Loucy (cell line): ENCODE data around the gene MEIOSIN.

Experiments used
- H2AFZ ChIP-seq: fragments of 200-600 bp; sonication (generic); 2 replicates; pipeline ENCODE4 v1.6.0; 2016; ENCODE audit warnings: antibody characterized with exemption, mild to moderate bottlenecking, low read length, moderate library complexity
- H3F3A ChIP-seq: fragments of 200-600 bp; 2 replicates; pipeline ENCODE4 v1.6.0; 2016; ENCODE audit warnings: antibody characterized with exemption, low read depth, mild to moderate bottlenecking
- H3K27me3 ChIP-seq: fragments of 200-600 bp; sonication (generic); 2 replicates; pipeline ENCODE4 v1.6.1; 2014; ENCODE audit warnings: low read length, mild to moderate bottlenecking; ENCODE audit not compliant: insufficient read depth, poor library complexity, severe bottlenecking
- H3K36me3 ChIP-seq: fragments of 200-600 bp; sonication (generic); 2 replicates; pipeline ENCODE4 v1.6.1; 2016; ENCODE audit warnings: low read length; ENCODE audit not compliant: insufficient read depth
- H3K4me1 ChIP-seq: fragments of 200-600 bp; sonication (generic); 2 replicates; pipeline ENCODE4 v1.5.1; 2014; ENCODE audit warnings: low read length, mild to moderate bottlenecking; ENCODE audit not compliant: insufficient read depth, poor library complexity, severe bottlenecking
- H3K4me2 ChIP-seq: fragments of 200-600 bp; sonication (generic); 2 replicates; pipeline ENCODE4 v1.6.0; 2014; ENCODE audit warnings: antibody characterized with exemption, low read length, low read depth, mild to moderate bottlenecking; ENCODE audit not compliant: poor library complexity, severe bottlenecking
- H3K4me3 ChIP-seq: fragments of 200-600 bp; sonication (generic); 2 replicates; pipeline ENCODE4 v1.5.1; 2014; ENCODE audit warnings: low read length, mild to moderate bottlenecking, mixed read lengths; ENCODE audit not compliant: poor library complexity, severe bottlenecking
- H3K79me2 ChIP-seq: fragments of 200-600 bp; sonication (generic); 2 replicates; pipeline ENCODE4 v1.6.1; 2014; ENCODE audit warnings: low read length; ENCODE audit not compliant: insufficient read depth
- H3K9ac ChIP-seq: fragments of 200-600 bp; sonication (generic); 2 replicates; pipeline ENCODE4 v1.6.0; 2014; ENCODE audit warnings: mild to moderate bottlenecking, low read depth, low read length, moderate library complexity; ENCODE audit not compliant: poor library complexity, severe bottlenecking
- H3K9me2 ChIP-seq: fragments of 200-600 bp; sonication (generic); replicated peaks from 2 replicates; pipeline ENCODE4 v1.6.1; 2016; ENCODE audit warnings: low read depth, low read length, mixed read lengths
- H3K9me3 ChIP-seq: fragments of 200-600 bp; sonication (generic); 2 replicates; pipeline ENCODE4 v1.6.1; 2014; ENCODE audit warnings: mild to moderate bottlenecking, antibody characterized with exemption, low read length, low read depth; ENCODE audit not compliant: insufficient read depth
- H4K20me1 ChIP-seq: fragments of 200-600 bp; sonication (generic); 2 replicates; pipeline ENCODE4 v1.6.0; 2014; ENCODE audit warnings: antibody characterized with exemption, low read length, mild to moderate bottlenecking; ENCODE audit not compliant: insufficient read depth, poor library complexity, severe bottlenecking
- CTCF ChIP-seq: fragments of 200-600 bp; sonication (generic); conservative IDR thresholded peaks from 2 replicates; pipeline ENCODE4 v1.5.1; 2014; ENCODE audit warnings: mild to moderate bottlenecking, antibody characterized with exemption, low read length
- EZH2phosphoT487 ChIP-seq: fragments of 200-600 bp; IDR thresholded peaks from 2 replicates; pipeline ENCODE4 v1.6.1; 2018; ENCODE audit warnings: antibody characterized with exemption, mild to moderate bottlenecking, moderate library complexity, borderline replicate concordance

Gene MEIOSIN

DNA sequence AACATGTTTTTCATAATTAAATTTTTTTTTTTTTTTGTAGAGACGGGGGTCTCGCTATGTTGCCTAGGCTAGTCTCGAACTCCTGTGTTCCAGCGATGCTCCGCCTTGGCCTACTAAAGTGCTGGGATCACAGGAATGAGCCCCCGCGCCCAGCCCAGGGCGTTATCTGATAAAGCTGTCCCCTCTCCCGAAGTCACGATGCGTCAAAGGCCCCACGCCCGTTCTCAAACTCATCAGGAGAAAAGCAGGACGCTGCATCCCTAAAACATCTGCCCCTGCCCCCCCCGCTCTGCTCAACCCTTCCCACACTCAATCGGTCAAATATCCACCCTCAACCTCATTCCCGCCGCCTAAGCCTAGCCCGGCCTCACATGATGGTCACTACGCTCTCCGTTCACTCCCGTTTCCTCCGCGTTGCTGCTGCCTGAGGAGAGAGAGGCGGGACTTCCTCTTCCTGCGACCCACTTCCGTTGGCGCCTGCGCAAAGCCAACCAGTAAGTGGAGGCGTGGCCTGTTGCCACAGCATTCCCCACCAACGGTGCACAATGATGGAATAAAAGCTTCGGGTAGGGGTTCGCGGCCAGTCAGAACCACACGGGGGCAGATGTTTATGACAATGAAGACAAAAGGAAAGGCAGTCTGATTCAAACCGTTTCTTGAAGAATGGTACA lies 41.6 kb upstream of the MEIOSIN start, which contains the start of gene SNRPD2:
Gene SNRPD2, minus strand, starts transcription at position 438 of the 671 bp plus-strand sequence. Its CDS starts 65 bp downstream, at position 373.
- TF ChIP-seq EZH2phosphoT487 = no peak
- no peak for TF ChIP-seq CTCF
- Histone ChIP-seq H3K9me2 (no peaks in the 10 kb centered on the region), H3K9me3 (no peaks in the 10 kb centered on the region), H3K36me3 (peaks cover 17% of the 10 kb centered on the region; the same call in 1 of the 2 replicates), H3K4me3 (peak within 1 kb of the TSS; percentile 98), H3K4me2 (peak within 1 kb of the TSS; percentile 98), H3K4me1 (peaks cover 13% of the 10 kb centered on the region), H2AFZ (peak within 1 kb of the TSS; percentile 96), H3K27me3 (no peaks in the 10 kb centered on the region), H4K20me1 (peaks cover 10% of the 10 kb centered on the region), H3K9ac (peak within 1 kb of the TSS; percentile 94), H3K79me2 (peaks cover 52% of the 10 kb centered on the region), H3F3A (no peaks in the 10 kb centered on the region)

DNA sequence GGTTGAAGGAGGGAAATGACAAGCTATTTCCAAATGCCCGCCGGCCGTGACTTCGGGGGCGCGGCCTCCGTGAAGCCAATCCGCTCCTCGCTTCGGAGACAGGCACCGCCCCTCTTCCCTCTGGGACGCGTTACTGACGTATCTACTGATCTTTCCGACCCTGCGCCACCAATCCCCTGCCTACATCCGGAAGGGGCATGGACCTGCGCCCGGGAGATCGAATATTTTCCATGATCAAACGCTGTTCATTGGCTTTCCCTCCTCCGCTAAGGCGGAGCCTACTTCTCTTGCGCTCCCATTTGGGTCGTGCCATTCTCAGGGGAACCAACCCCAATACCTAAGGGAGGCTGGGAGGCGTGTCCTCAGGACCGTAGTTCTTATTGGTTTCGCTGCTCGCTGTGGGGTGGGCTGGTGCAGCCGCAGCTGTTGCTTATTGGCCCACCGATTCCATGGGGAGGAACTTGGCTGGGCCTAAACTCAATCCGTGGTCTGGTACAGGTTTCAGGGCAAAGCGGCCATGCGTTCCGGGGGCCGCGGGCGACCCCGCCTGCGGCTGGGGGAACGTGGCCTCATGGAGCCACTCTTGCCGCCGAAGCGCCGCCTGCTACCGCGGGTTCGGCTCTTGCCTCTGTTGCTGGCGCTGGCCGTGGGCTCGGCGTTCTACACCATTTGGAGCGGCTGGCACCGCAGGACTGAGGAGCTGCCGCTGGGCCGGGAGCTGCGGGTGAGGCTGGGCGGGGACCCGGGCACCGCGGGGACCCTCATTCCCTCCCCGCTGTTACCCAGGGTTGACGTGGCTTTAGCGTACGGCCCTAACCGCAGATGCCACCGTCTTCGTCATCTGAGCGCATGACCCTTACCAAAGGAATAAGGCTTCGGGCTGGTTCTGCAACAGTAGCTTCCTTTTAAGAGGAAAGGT lies 40.8 kb upstream of the MEIOSIN start, which contains the start of gene QPCTL:
Gene QPCTL, plus strand, starts transcription at position 480 of the 919 bp plus-strand sequence. Its CDS starts 38 bp downstream, at position 518.
- peak within 1 kb of the TSS; percentile 94 for H3K9ac ChIP-seq
- H2AFZ ChIP-seq = peak within 1 kb of the TSS; percentile 96
- no peaks in the 10 kb centered on the region for H3K27me3 ChIP-seq
- H3K36me3 ChIP-seq = peaks cover 11% of the 10 kb centered on the region; the same call in 1 of the 2 replicates
- peaks cover 10% of the 10 kb centered on the region for H4K20me1 ChIP-seq
- H3K4me1 ChIP-seq = peaks cover 13% of the 10 kb centered on the region
- H3K4me2 ChIP-seq = peak within 1 kb of the TSS; percentile 98
- TF ChIP-seq CTCF (no peak), EZH2phosphoT487 (no peak)
- no peaks in the 10 kb centered on the region for H3F3A ChIP-seq
- H3K9me3 ChIP-seq = no peaks in the 10 kb centered on the region
- no peaks in the 10 kb centered on the region for H3K9me2 ChIP-seq
- H3K4me3 ChIP-seq = peak within 1 kb of the TSS; percentile 98
- peaks cover 52% of the 10 kb centered on the region for H3K79me2 ChIP-seq

- H3K9me2 ChIP-seq = no peaks in the 10 kb centered on the region
- H3K9ac ChIP-seq = peak overlapping the region; percentile 93
- peak; percentile 95 for TF ChIP-seq CTCF
- no peak for TF ChIP-seq EZH2phosphoT487
- peak overlapping the region; percentile 98 for H3K4me3 ChIP-seq
- peaks cover 13% of the 10 kb centered on the region for H3K4me1 ChIP-seq
- peaks cover 10% of the 10 kb centered on the region for H4K20me1 ChIP-seq
- no peaks in the 10 kb centered on the region for H3K27me3 ChIP-seq
- H3K4me2 ChIP-seq = peak overlapping the region; percentile 98
- peak overlapping the region; percentile 96 for H2AFZ ChIP-seq
- peaks cover 3% of the 10 kb centered on the region; the same call in 1 of the 2 replicates for H3K36me3 ChIP-seq
- no peaks in the 10 kb centered on the region for H3K9me3 ChIP-seq
- H3F3A ChIP-seq = no peaks in the 10 kb centered on the region
- H3K79me2 ChIP-seq = peaks cover 46% of the 10 kb centered on the region
These were observed 40.0 kb upstream of the MEIOSIN start for GRCh38 chr19:45693106-45693788.
